ENCODE data around the gene CD99L2.

The CD99L2 gene

GRCh38 chrX:150761176-150761818 lies 137.2 kb downstream of the CD99L2 start:
- no peak for DNase-seq

GRCh38 chrX:150759568-150760416 lies 138.7 kb downstream of the CD99L2 start:
- no peak for DNase-seq

- DNase-seq, result no peak
Measured at GRCh38 chrX:150757371-150757770, 141.1 kb downstream of the CD99L2 start.

GRCh38 chrX:150753968-150754367 lies 144.5 kb downstream of the CD99L2 start:
- no peak for DNase-seq

- no peak for DNase-seq
Measured at GRCh38 chrX:150753357-150753756, 145.1 kb downstream of the CD99L2 start.

- no peak for DNase-seq
Measured at GRCh38 chrX:150752124-150752523, 146.3 kb downstream of the CD99L2 start.

- no peak for DNase-seq
Measured at GRCh38 chrX:150736475-150736874, 162.0 kb downstream of the CD99L2 start.

GRCh38 chrX:150731795-150732194 lies 166.7 kb downstream of the CD99L2 start:
- peak; percentile 8 for DNase-seq

- DNase-seq, result no peak
Measured at GRCh38 chrX:150730719-150731118, 167.7 kb downstream of the CD99L2 start.

- no peak for DNase-seq
Measured at GRCh38 chrX:150729956-150730355, 168.5 kb downstream of the CD99L2 start.

GRCh38 chrX:150719621-150720020 lies 178.8 kb downstream of the CD99L2 start:
- DNase-seq, result no peak

All from SIG-M5 (cell line).